HG03378 (cell line): Measurements from ENCODE around the gene CRTAC1.
A peak's percentile ranks its signal among the peaks of the same experiment; 100 is the strongest.

Experiments
- ATAC-seq: cut with Tn5 transposase; IDR thresholded peaks from one replicate; pipeline ENCODE4 v1.9.1; 2021; ENCODE audit warnings: mild to moderate bottlenecking, moderate library complexity; ENCODE audit not compliant: unreplicated experiment

CRTAC1 gene

GRCh38 chr10:97925308-97925938 lies 105.0 kb downstream of the CRTAC1 start:
- ATAC-seq = no peak

GRCh38 chr10:97924678-97925077 lies 105.7 kb downstream of the CRTAC1 start:
- no peak for ATAC-seq

- no peak for ATAC-seq
These were observed 106.9 kb downstream of the CRTAC1 start for GRCh38 chr10:97923476-97923875.

GRCh38 chr10:97923057-97923456 lies 107.4 kb downstream of the CRTAC1 start:
- no peak for ATAC-seq

GRCh38 chr10:97922022-97922758 lies 108.2 kb downstream of the CRTAC1 start:
- no peak for ATAC-seq

DNA sequence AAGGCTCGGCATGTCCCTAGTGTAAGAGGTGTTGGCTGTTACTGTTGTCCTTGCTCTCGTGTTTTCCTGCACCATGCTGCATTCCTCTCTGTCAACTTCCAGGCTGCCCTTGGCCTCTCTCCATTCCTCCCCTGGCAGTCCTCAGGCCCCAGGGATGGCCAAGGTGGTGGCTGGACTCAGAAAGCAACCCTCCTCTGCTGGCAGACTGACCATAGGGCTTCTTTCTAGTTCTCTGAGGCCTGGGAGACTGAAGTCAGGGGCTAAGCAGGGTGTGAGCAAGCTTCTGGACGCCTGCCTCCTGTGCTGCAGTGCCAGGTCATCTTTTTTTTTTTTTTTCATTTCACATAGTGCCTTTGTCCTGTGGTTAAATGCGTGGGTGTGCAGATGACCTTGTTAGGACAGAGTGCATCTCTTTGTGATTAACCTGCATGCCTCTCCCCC lies 108.8 kb downstream of the CRTAC1 start:
- no peak for ATAC-seq

DNA sequence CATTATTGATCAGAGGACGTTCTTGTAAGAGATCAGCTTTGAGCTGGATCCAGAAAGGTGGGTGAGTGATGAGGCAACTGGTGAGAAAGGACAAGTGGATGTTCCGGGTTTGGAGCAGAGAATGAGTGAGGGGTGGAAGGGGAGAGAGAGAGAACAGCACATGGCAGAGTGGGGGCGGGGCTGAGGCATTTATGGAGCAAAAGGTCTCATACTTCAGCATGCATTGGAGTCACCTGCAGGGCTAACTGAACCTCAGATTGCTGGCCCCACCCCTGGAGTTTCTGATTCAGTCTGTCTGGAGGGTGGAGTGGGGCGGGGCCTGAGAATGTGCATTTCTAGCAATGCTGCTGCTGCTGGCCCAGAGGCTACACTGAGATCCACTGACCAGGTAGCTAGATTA lies 109.6 kb downstream of the CRTAC1 start:
- no peak for ATAC-seq

GRCh38 chr10:97919012-97919411 lies 111.4 kb downstream of the CRTAC1 start:
- no peak for ATAC-seq

- ATAC-seq = no peak
These were observed 113.8 kb downstream of the CRTAC1 start for GRCh38 chr10:97916586-97916985.

- no peak for ATAC-seq
These were observed 114.9 kb downstream of the CRTAC1 start for GRCh38 chr10:97915346-97916131.

DNA sequence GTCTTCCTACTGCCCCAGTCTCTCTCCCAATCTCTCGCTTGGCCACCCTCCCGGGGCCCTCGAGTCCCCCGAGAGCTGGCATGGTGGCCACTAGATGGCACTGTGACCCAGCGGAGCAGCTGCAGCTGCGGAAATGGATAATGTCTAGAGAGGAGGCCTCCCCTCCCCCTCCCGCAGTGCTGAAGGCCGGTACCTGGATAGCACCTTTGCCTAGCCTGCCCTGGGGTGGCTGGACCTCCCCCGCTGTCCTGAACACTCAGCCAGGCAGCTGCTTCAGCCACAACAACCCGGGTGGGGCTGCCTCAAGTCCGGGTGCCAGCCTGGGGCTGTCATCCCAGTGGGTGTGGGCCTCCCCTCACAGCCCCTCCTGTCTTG lies 115.6 kb downstream of the CRTAC1 start:
- ATAC-seq = peak; percentile 54

DNA sequence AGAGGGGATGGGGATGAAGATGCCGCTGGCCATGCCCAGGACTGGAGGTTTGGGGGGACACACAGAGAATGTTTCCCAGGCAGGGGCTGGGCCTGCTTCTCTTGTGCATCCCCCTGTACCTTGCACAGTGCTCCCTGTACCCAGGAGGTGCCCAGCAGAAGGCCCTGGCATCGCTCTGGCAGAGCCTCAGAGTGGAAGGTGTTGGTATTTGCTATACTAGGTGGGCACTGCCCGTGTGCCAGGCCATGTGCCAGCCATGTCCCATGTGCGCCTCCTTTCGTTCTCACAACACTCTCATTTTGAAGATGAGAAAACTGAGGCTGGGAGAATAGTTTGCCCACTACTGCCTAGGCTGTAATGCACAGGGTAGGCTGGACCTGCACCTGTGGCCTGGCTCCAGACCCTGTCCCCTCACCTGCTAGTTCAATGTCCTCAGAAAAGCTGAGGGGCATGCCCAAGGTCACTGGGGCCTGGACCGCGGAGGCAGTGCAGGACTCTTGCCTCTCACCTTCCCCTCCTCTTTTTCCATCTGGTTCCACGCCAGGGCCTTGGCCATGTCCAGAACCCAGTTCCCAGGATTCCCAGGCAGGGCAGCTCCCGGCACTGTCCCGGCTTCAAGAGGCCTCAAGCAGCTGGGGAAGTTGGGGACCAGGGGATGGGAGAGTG lies 116.1 kb downstream of the CRTAC1 start:
- ATAC-seq = no peak

GRCh38 chr10:97913614-97914013 lies 116.8 kb downstream of the CRTAC1 start:
- no peak for ATAC-seq

GRCh38 chr10:97913193-97913592 lies 117.2 kb downstream of the CRTAC1 start:
- ATAC-seq = no peak

DNA sequence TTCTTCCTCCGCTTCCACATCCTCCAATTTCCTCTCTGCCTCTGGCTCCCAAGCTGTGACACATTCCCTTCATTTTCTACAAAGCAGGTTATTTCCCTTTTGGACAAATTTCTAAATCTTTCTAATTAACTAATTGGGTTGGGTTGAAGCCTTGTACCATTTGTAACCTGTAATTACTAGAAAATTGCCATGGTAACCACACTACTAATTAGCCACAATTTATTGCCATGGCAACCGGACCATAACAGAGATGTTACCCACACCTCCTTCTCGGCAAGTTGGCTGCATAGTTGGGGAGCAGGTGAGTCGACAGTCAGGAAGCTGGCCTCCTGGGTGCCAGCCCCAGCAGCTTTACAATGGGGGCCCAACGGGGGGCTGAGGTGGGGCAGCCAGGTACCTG lies 119.2 kb downstream of the CRTAC1 start:
- ATAC-seq = no peak

DNA sequence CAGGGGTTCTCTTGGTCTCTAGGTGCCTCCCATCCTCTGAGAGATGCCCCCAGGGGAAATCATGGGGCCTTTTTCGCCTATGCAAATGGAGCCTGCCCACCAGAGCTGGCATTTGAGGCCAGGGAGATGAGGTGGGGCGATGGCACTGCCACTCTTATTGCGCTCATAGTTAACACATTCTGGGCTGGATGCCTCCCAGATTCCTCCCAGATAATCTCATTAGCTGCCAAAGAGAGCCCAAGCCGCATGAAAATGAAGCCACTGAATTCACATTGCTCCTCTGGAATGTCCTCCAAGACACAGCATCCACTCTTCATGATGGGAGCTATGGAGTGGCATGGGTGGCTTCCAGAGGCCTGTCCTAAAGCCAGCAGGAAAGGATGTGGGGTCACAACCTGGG lies 119.8 kb downstream of the CRTAC1 start:
- ATAC-seq = no peak

DNA sequence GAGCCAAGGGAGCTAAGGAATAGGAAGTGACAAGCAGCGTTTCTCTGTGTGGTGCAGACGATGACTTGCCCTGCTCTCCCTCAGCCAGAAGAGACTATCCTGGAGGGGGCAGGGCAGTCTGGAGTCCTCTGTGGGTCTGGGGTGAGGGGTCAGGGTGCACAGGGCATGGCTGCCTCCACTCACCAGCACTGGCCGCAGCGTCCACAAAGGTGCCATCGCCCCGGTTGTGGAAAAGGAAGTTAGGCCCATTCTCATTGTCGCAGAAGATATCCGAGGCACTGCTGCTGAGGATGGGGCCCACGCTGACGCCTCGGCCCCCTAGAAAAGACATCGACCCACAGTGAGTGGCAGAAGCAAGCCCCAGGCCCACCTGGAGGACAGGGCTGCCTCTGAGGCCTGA lies 122.6 kb downstream of the CRTAC1 start:
- ATAC-seq = no peak

- no peak for ATAC-seq
These were observed 123.2 kb downstream of the CRTAC1 start for GRCh38 chr10:97907211-97907610.

DNA sequence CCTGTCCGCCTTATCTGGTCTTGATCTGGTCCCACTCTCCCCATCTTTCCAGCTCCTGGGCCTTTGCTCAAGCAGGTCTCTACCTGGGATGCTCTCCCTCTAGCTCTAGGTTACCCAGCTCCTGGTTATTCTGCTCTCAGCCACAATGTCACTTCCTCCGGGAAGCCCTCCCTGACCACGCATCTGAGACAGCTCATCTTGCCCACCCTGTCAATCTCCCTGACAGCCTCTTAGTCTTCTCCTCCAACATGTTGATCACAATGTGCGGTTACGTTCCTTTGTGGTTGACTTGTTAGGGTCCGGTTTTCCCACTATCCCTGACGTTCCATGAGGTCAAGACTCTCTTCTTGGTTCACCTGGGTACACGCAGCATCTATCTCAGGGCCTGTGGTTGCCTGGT lies 125.1 kb downstream of the CRTAC1 start:
- no peak for ATAC-seq

DNA sequence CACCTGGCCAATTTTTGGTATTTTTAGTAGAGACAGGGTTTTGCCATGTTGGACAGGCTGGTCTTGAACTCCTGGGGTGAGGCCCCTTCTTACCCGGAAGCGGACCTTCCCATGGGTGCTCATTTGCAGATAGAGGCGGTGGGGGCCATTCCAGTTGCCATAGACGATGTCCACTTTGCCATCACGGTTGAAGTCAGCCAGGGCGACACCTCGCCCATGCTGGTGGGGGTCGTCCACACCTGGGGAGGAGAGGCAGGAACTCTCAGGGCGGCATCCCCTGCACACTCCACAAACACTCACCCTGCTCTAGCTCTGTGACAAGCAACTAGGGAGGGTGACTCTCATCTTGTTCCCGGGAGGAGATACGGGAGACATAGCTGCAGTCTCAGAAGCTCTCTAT lies 125.8 kb downstream of the CRTAC1 start:
- ATAC-seq = no peak

DNA sequence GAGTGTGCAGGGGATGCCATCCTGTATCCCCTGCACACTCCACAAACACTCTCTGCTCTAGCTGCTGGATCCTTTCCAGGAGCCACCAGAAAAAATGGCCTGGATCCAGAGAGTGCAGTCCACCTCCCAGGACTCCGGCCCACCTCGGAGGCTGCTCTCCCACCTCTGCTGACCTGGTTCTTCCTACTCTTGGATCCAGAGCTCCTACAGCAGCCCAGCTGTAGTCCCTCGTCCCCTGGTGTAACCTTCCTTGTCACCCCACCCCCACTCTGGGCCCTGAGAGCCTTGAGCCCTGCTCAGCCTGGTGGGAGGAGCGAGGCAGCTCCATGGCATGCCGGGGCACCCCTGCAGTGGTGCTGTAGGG lies 126.4 kb downstream of the CRTAC1 start:
- ATAC-seq = no peak
